Mucosa of descending colon (tissue), 3 donors: ENCODE results near the gene NPSR1. TPM values are rescaled to one million over a fixed set of nuclear protein-coding genes. Genes with fewer than 3 reads are reported as not detected.

Experiments used
- ATAC-seq: fragments of 200-7000 bp; cut with Tn5 transposase; one replicate; pipeline ENCODE4 v1.9.1; 2020; ENCODE audit warnings: mild to moderate bottlenecking, moderate library complexity
- DNase-seq, 3 donors: peaks; one replicate each; pipeline ENCODE4 v3.0.0-alpha.2; 2020
- H3K36me3 ChIP-seq: fragments of 200-600 bp; one replicate; pipeline ENCODE4 v1.8.0; 2021; ENCODE audit warnings: low read depth, mild to moderate bottlenecking
- H3K4me1 ChIP-seq: fragments of 200-600 bp; one replicate; pipeline ENCODE4 v1.8.0; 2021; ENCODE audit warnings: low read depth, mild to moderate bottlenecking
- H3K4me3 ChIP-seq: fragments of 200-600 bp; one replicate; pipeline ENCODE4 v1.8.0; 2021; ENCODE audit warnings: mild to moderate bottlenecking
- H3K9me3 ChIP-seq: fragments of 200-600 bp; one replicate; pipeline ENCODE4 v1.8.0; 2021; ENCODE audit warnings: mild to moderate bottlenecking
- intact Hi-C, 2 donors: fragments of 100-400 bp; cut with DNase I in 1 of 2; cut with micrococcal nuclease in 1 of 2; formaldehyde crosslinking; loops; one replicate each; pipeline versions ENCODE4 v1.11.0 to v1.11.1; 2022; cut with DNase I, micrococcal nuclease
- total RNA-seq, 3 donors: library from RNA; stranded (reverse); fragmentation: NEBNext Ultra II Directional in 2 of 3; extraction: Animal tissue kit (Norgen Biotek cat#: 25700) in 2 of 3; gene quantifications; one replicate each; pipeline versions ENCODE4 v1.2.1 to v1.2.4, GENCODE V29; 2021 to 2023
- TF ChIP-seq, protein P1 (sequence below): fragments of 200-600 bp; IDR thresholded peaks from one replicate; pipeline ENCODE4 v1.8.0; 2022; ENCODE audit warnings: antibody characterized with exemption, mild to moderate bottlenecking
- donor health status: DM: no; HTN: no; CAD: no; lungs with moderate emphysema.
- donor health status: DM: no; HTN: no; CAD: no.
- donor health status: DM: no; HTN: yes; CAD: no.

The NPSR1 gene
- total RNA-seq, 3 donors from 2014 or later, result not detected

GRCh38 chr7:34895202-34895601 lies 237.2 kb downstream of the NPSR1 start:
- intact Hi-C loops, result no loop called here
- no peaks in the 10 kb centered on the region for H3K4me1 ChIP-seq
- H3K4me3 ChIP-seq, result no peak overlapping the region
- ATAC-seq (no peak), DNase-seq (no peak)
- TF ChIP-seq, protein P1, sequence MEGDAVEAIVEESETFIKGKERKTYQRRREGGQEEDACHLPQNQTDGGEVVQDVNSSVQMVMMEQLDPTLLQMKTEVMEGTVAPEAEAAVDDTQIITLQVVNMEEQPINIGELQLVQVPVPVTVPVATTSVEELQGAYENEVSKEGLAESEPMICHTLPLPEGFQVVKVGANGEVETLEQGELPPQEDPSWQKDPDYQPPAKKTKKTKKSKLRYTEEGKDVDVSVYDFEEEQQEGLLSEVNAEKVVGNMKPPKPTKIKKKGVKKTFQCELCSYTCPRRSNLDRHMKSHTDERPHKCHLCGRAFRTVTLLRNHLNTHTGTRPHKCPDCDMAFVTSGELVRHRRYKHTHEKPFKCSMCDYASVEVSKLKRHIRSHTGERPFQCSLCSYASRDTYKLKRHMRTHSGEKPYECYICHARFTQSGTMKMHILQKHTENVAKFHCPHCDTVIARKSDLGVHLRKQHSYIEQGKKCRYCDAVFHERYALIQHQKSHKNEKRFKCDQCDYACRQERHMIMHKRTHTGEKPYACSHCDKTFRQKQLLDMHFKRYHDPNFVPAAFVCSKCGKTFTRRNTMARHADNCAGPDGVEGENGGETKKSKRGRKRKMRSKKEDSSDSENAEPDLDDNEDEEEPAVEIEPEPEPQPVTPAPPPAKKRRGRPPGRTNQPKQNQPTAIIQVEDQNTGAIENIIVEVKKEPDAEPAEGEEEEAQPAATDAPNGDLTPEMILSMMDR, result no peak
- H3K36me3 ChIP-seq, result no peaks in the 10 kb centered on the region
- peaks cover 11% of the 10 kb centered on the region for H3K9me3 ChIP-seq
